Trophoblast cell (in vitro differentiated cells and primary cell): ENCODE data around the gene CA14.
"Not testable (repeated sequence)": the region's sequence is repeated elsewhere in the genome, so short reads cannot be mapped to it uniquely, and the experiment has no call there.

Experiments used
- DNase-seq, 2 donors: peaks; one replicate each; pipeline ENCODE4 v3.0.0-alpha.2; 2016
- H2AFZ ChIP-seq: 2 replicates; pipeline ENCODE4 v1.6.1; 2013; ENCODE audit warnings: low read length, moderate library complexity, mild to moderate bottlenecking; ENCODE audit not compliant: insufficient read depth, poor library complexity
- H2AK5ac ChIP-seq: 2 replicates; pipeline ENCODE4 v1.6.1; 2013; ENCODE audit warnings: mild to moderate bottlenecking, low read length
- H2BK120ac ChIP-seq: 2 replicates; pipeline ENCODE4 v1.6.1; 2013; ENCODE audit warnings: low read length, mild to moderate bottlenecking, moderate library complexity; ENCODE audit not compliant: insufficient read depth, poor library complexity
- H2BK12ac ChIP-seq: 2 replicates; pipeline ENCODE4 v1.6.1; 2013; ENCODE audit warnings: mild to moderate bottlenecking, low read length, moderate library complexity
- H2BK5ac ChIP-seq: 2 replicates; pipeline ENCODE4 v1.6.1; 2013; ENCODE audit warnings: low read length, low read depth, moderate library complexity, mild to moderate bottlenecking; ENCODE audit not compliant: poor library complexity
- H3K14ac ChIP-seq: 2 replicates; pipeline ENCODE4 v1.6.1; 2013; ENCODE audit warnings: mild to moderate bottlenecking, low read length
- H3K18ac ChIP-seq: 2 replicates; pipeline ENCODE4 v1.6.1; 2013; ENCODE audit warnings: mild to moderate bottlenecking, low read length
- H3K23ac ChIP-seq: 2 replicates; pipeline ENCODE4 v1.6.1; 2013; ENCODE audit warnings: low read length
- H3K27ac ChIP-seq: 2 replicates; pipeline ENCODE4 v1.5.1; 2013; ENCODE audit warnings: low read depth, mild to moderate bottlenecking, inconsistent platforms, low read length, moderate library complexity
- H3K27me3 ChIP-seq: 2 replicates; pipeline ENCODE4 v1.6.1; 2013; ENCODE audit warnings: inconsistent platforms, mild to moderate bottlenecking, low read length, moderate library complexity; ENCODE audit not compliant: insufficient read depth
- H3K36me3 ChIP-seq, 2 experiments: 1 replicate in 1 of 2; 2 replicates in 1 of 2; pipeline ENCODE4 v1.6.1; 2013; ENCODE audit warnings: low read length in 2 of 2, mild to moderate bottlenecking in 2 of 2, moderate library complexity in 1 of 2; ENCODE audit not compliant: insufficient read depth in 2 of 2, control insufficient read depth in 1 of 2
- H3K4ac ChIP-seq: 2 replicates; pipeline ENCODE4 v1.6.1; 2013; ENCODE audit warnings: low read depth, mild to moderate bottlenecking, low read length, moderate library complexity
- H3K4me1 ChIP-seq, 2 experiments: 1 replicate in 1 of 2; 2 replicates in 1 of 2; pipeline ENCODE4 v1.6.1; 2013; ENCODE audit warnings: low read length in 2 of 2, mild to moderate bottlenecking in 2 of 2, moderate library complexity in 1 of 2; ENCODE audit not compliant: insufficient read depth in 2 of 2, control insufficient read depth in 1 of 2
- H3K4me2 ChIP-seq: 2 replicates; pipeline ENCODE4 v1.6.1; 2013; ENCODE audit warnings: inconsistent platforms, mild to moderate bottlenecking, low read length, moderate library complexity
- H3K4me3 ChIP-seq: 2 replicates; pipeline ENCODE4 v1.5.1; 2013; ENCODE audit warnings: mild to moderate bottlenecking, low read depth, low read length, inconsistent platforms
- H3K79me1 ChIP-seq: one replicate; pipeline ENCODE4 v1.6.1; 2013; ENCODE audit warnings: low read length
- H3K79me2 ChIP-seq: 2 replicates; pipeline ENCODE4 v1.6.1; 2013; ENCODE audit warnings: low read length, mild to moderate bottlenecking; ENCODE audit not compliant: control insufficient read depth, insufficient read depth, poor library complexity
- H3K9ac ChIP-seq: 2 replicates; pipeline ENCODE4 v1.6.1; 2013; ENCODE audit warnings: mild to moderate bottlenecking, low read length
- H3K9me3 ChIP-seq: 2 replicates; pipeline ENCODE4 v1.6.1; 2013; ENCODE audit warnings: low read depth, mild to moderate bottlenecking, control low read depth, inconsistent platforms, low read length; ENCODE audit not compliant: insufficient read depth
- H4K12ac ChIP-seq: 2 replicates; pipeline ENCODE4 v1.6.1; 2013; ENCODE audit warnings: low read depth, mild to moderate bottlenecking, low read length, moderate library complexity
- H4K8ac ChIP-seq: 2 replicates; pipeline ENCODE4 v1.6.1; 2013; ENCODE audit warnings: low read depth, mild to moderate bottlenecking, low read length, moderate library complexity
- H4K91ac ChIP-seq: one replicate; pipeline ENCODE4 v1.6.1; 2013; ENCODE audit warnings: low read depth, mild to moderate bottlenecking, low read length, moderate library complexity
- WGBS: extraction: QIAGEN DNeasy Blood & Tissue Kit; methylation state at CpG from one replicate; pipeline ENCODE4 v1.1.7; 2013; ENCODE audit warnings: missing lambda C conversion rate; ENCODE audit not compliant: insufficient read length, insufficient coverage; ENCODE audit errors: extremely low coverage; 5-methylcytosine and 5-hydroxymethylcytosine counted together

CA14 gene

GRCh38 chr1:150212070-150212469, 45.5 kb upstream of the CA14 start:
- no peak overlapping the region for H4K91ac ChIP-seq
- H4K8ac ChIP-seq: no peak overlapping the region
- H3K4ac ChIP-seq: no peak overlapping the region
- H3K23ac ChIP-seq: no peak overlapping the region
- H3K36me3 ChIP-seq: no peaks in the 10 kb centered on the region
- H3K79me2 ChIP-seq: no peaks in the 10 kb centered on the region
- no peak overlapping the region for H2BK12ac ChIP-seq
- no peak overlapping the region for H3K14ac ChIP-seq
- H3K79me1 ChIP-seq: peaks cover 4% of the 10 kb centered on the region
- no CpG with 5 or more reads among the region's 9 CpGs for WGBS
- H3K4me3 ChIP-seq: no peak overlapping the region
- no peaks in the 10 kb centered on the region for H3K9me3 ChIP-seq
- H4K12ac ChIP-seq: no peak overlapping the region
- no peaks in the 10 kb centered on the region for H3K4me1 ChIP-seq
- no peak for DNase-seq
- H3K9ac ChIP-seq: no peak overlapping the region
- no peak overlapping the region for H2BK120ac ChIP-seq
- no peak overlapping the region for H3K27ac ChIP-seq
- no peak overlapping the region for H3K4me2 ChIP-seq
- no peak overlapping the region for H2AK5ac ChIP-seq
- no peak overlapping the region for H2AFZ ChIP-seq
- H2BK5ac ChIP-seq: no peak overlapping the region
- H3K27me3 ChIP-seq: no peaks in the 10 kb centered on the region
- no peak overlapping the region for H3K18ac ChIP-seq

- peak overlapping the region; percentile 77 for H4K12ac ChIP-seq
These were observed 44.1 kb upstream of the CA14 start for GRCh38 chr1:150213170-150214098.

GRCh38 chr1:150214099-150214756, 43.3 kb upstream of the CA14 start:
- not testable (repeated sequence) for H3K79me1 ChIP-seq, H3K79me2 ChIP-seq, H3K9ac ChIP-seq, H2AFZ ChIP-seq, H4K12ac ChIP-seq, H3K18ac ChIP-seq, H3K27ac ChIP-seq, H2BK120ac ChIP-seq, H2BK12ac ChIP-seq, DNase-seq, H3K36me3 ChIP-seq, H3K9me3 ChIP-seq, H3K23ac ChIP-seq, H3K4me3 ChIP-seq, H3K14ac ChIP-seq, H2AK5ac ChIP-seq, H3K4ac ChIP-seq, H3K4me1 ChIP-seq, H2BK5ac ChIP-seq, H4K91ac ChIP-seq, H3K27me3 ChIP-seq
- Histone ChIP-seq H3K4me2 (peak overlapping the region; percentile 71), H4K8ac (peak overlapping the region; percentile 26)
- WGBS: no CpG with 5 or more reads among the region's 18 CpGs

More at GRCh38 chr1:150213170-150214098, 44.1 kb upstream of the CA14 start:
- Histone ChIP-seq H2BK12ac (no peak overlapping the region), H3K18ac (no peak overlapping the region), H3K4me2 (peak overlapping the region; percentile 71), H3K4me1 (no peaks in the 10 kb centered on the region), H3K79me2 (no peaks in the 10 kb centered on the region), H3K36me3 (peaks cover 0 to 2% of the 10 kb centered on the region in 2 experiments), H2BK120ac (peak overlapping the region; percentile 80), H4K91ac (peak overlapping the region; percentile 88), H3K27me3 (no peaks in the 10 kb centered on the region), H3K9ac (no peak overlapping the region), H3K79me1 (peaks cover 4% of the 10 kb centered on the region), H3K9me3 (no peaks in the 10 kb centered on the region), H2AK5ac (peak overlapping the region; percentile 59), H4K8ac (peak overlapping the region; percentile 94), H3K4me3 (no peak overlapping the region), H3K14ac (no peak overlapping the region), H3K27ac (no peak overlapping the region), H2BK5ac (no peak overlapping the region), H3K23ac (no peak overlapping the region), H2AFZ (peak overlapping the region; percentile 85), H3K4ac (peak overlapping the region; percentile 71)
- peak; percentile 90 to 96 for DNase-seq
- no CpG with 5 or more reads among the region's 38 CpGs for WGBS

- not testable (repeated sequence) for H3K4me2 ChIP-seq, H3K36me3 ChIP-seq, H3K23ac ChIP-seq, H2BK120ac ChIP-seq, H3K27ac ChIP-seq, H2BK12ac ChIP-seq, H3K79me2 ChIP-seq, H4K91ac ChIP-seq, H3K4me1 ChIP-seq, H3K79me1 ChIP-seq, H3K4ac ChIP-seq, H4K8ac ChIP-seq, H3K9me3 ChIP-seq, DNase-seq, H3K14ac ChIP-seq, H3K9ac ChIP-seq, H3K18ac ChIP-seq, H4K12ac ChIP-seq, H2AK5ac ChIP-seq, H2BK5ac ChIP-seq, H2AFZ ChIP-seq, H3K27me3 ChIP-seq, H3K4me3 ChIP-seq
- WGBS: 100% methylated on average over 1 of the region's 6 CpGs
These were observed 41.7 kb upstream of the CA14 start for GRCh38 chr1:150215855-150216254.
